Kidney (tissue), 14 donors: ENCODE results near the gene HOXD13. TPM values are rescaled to one million over a fixed set of nuclear protein-coding genes. Genes with fewer than 3 reads are reported as not detected.
A peak's percentile ranks its signal among the peaks of the same experiment; 100 is the strongest.

ENCODE experiments used
- DNase-seq, 5 donors: peaks; one replicate each; pipeline ENCODE4 v3.0.0-alpha.2; 2013 to 2020
- FAIRE-seq: peaks from 2 replicates; lab custom pipeline; 2012; peaks lifted over from hg19 to GRCh38; lab: Jason Lieb, UNC
- H3K27ac ChIP-seq, 2 donors: one replicate each; pipeline ENCODE4 v1.7.0; 2013; ENCODE audit warnings: low read depth in 2 of 2, low read length in 2 of 2, inconsistent platforms in 1 of 2
- H3K27me3 ChIP-seq: one replicate; pipeline ENCODE4 v1.7.1; 2013; ENCODE audit warnings: low read length, inconsistent platforms; ENCODE audit not compliant: control insufficient read depth, insufficient read depth
- H3K36me3 ChIP-seq, 3 donors: one replicate each; pipeline versions ENCODE4 v1.7.0 to v1.7.1; 2013; ENCODE audit warnings: low read length in 3 of 3, control low read depth in 1 of 3, inconsistent platforms in 1 of 3; ENCODE audit not compliant: insufficient read depth in 3 of 3, control insufficient read depth in 2 of 3
- H3K4me1 ChIP-seq, 3 donors: one replicate each; pipeline versions ENCODE4 v1.7.0 to v1.7.1; 2013; ENCODE audit warnings: low read length in 3 of 3, inconsistent platforms in 1 of 3, low read depth in 1 of 3; ENCODE audit not compliant: control insufficient read depth in 2 of 3, insufficient read depth in 2 of 3
- H3K4me3 ChIP-seq, 3 donors: one replicate each; pipeline versions ENCODE4 v1.7.0 to v1.8.1; 2013; ENCODE audit warnings: low read length in 3 of 3, control low read depth in 1 of 3, inconsistent platforms in 1 of 3
- H3K9ac ChIP-seq, 3 donors: one replicate each; pipeline versions ENCODE4 v1.7.0 to v1.7.1; 2013; ENCODE audit warnings: low read length in 3 of 3, control low read depth in 1 of 3, inconsistent platforms in 1 of 3
- H3K9me3 ChIP-seq, 3 donors: one replicate each; pipeline versions ENCODE4 v1.7.0 to v1.7.1; 2013; ENCODE audit warnings: low read length in 3 of 3, control low read depth in 1 of 3, inconsistent platforms in 1 of 3; ENCODE audit not compliant: control insufficient read depth in 2 of 3, insufficient read depth in 1 of 3
- intact Hi-C: fragments of 100-400 bp; cut with DNase I; formaldehyde crosslinking; loops from one replicate; pipeline ENCODE4 v1.11.1; 2022
- polyA plus RNA-seq: library from polyadenylated mRNA; stranded (reverse); fragments of 350-450 nt; fragmentation: Illumina TruSeq; extraction: RNeasy Lipid Tissue Mini Kit (QIAGEN cat#74804); gene quantifications from one replicate; pipeline ENCODE4 v1.2.3, GENCODE V29; 2014; ENCODE audit warnings: low read depth, low replicate concordance; ENCODE audit not compliant: insufficient read depth
- total RNA-seq: library from RNA; stranded (reverse); fragmentation: NEBNext Ultra II Directional; extraction: Animal tissue kit (Norgen Biotek cat#: 25700); gene quantifications from one replicate; pipeline ENCODE4 v1.2.1, GENCODE V29; 2021
- TF ChIP-seq, protein P1 (sequence below): IDR thresholded peaks from 3 replicates; pipeline ENCODE4 v1.5.1; 2012; ENCODE audit warnings: mild to moderate bottlenecking, moderate library complexity, borderline replicate concordance; ENCODE audit not compliant: insufficient read depth; ENCODE audit errors: extremely low read depth
- donor health status: control.
- donor health status: control.
- donor health status: control.
- donor health status: control.
- donor health status: control.
- donor health status: DM: yes; HTN: yes; CAD: no.
- donor health status: Normal renal cell carcinoma (clear cell type).

HOXD13 gene
- total and polyA plus RNA-seq, 2 donors from 2014 or later, result not detected

DNA sequence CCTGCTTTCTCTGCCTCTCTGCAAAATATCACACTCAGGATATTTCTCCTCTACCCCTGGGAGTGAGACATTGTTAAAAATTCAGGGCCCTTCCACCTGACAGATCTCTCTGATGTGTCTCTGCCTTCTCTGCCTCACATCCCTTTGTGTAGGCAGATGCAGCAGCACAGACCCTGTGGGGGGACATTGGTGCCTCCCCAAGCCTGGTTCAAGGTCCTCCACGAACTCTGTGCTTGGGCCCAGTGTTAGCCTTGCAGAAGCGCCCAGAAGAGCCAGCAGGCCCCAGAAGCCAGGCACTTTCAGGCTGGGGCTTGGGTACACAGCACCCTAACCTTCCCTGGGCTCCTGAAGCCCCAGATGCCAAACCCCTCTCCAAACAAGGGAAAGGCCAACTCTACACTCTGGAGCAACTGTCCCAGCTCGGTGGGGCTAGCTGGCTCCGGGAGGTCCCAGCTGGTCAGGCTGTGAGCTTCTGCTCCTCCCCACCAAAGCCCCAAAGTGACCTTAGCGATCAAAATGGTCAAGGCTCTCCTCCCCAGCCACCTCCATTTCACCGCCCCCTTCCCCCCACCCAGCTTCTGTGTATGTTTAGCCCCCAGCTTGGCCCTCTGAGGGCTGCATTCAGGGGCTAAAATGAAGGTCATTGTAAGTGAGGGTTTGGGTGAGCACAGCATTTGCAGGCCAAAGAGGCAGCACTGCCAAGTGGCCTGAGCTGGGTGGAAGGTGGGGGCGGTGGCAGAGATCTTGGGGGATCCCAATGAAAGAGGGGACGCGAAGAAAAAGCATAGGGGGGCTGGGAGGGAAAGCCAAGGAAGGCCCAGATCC is 32.6 kb downstream of the HOXD13 start:
- no peak for FAIRE-seq
- H3K27me3 ChIP-seq, result no peaks in the 10 kb centered on the region
- DNase-seq, result peak in 3 of 5 donors; percentile 60 to 75 (median 68)
- intact Hi-C loops, result loop anchor here (10.0 kb wide), 2 partner anchors 520 to 1030 kb away; no protein-coding TSS in a partner anchor
- H3K9me3 ChIP-seq, result no peaks in the 10 kb centered on the region
- peak overlapping the region; percentile 91 to 95 for H3K27ac ChIP-seq
- H3K4me3 ChIP-seq, result peak overlapping the region in 2 of 3 donors; percentile 72 to 80
- peaks cover 4 to 12% (median 6%) of the 10 kb centered on the region in 3 donors for H3K4me1 ChIP-seq
- H3K36me3 ChIP-seq, result no peaks in the 10 kb centered on the region
- TF ChIP-seq, protein P1, sequence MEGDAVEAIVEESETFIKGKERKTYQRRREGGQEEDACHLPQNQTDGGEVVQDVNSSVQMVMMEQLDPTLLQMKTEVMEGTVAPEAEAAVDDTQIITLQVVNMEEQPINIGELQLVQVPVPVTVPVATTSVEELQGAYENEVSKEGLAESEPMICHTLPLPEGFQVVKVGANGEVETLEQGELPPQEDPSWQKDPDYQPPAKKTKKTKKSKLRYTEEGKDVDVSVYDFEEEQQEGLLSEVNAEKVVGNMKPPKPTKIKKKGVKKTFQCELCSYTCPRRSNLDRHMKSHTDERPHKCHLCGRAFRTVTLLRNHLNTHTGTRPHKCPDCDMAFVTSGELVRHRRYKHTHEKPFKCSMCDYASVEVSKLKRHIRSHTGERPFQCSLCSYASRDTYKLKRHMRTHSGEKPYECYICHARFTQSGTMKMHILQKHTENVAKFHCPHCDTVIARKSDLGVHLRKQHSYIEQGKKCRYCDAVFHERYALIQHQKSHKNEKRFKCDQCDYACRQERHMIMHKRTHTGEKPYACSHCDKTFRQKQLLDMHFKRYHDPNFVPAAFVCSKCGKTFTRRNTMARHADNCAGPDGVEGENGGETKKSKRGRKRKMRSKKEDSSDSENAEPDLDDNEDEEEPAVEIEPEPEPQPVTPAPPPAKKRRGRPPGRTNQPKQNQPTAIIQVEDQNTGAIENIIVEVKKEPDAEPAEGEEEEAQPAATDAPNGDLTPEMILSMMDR, result no peak
- H3K9ac ChIP-seq, result peak overlapping the region; percentile 20 to 86 (median 59)

GRCh38 chr2:176125772-176126054 is 33.2 kb downstream of the HOXD13 start:
- Histone ChIP-seq H3K4me3 (peak overlapping the region in 1 of 3 donors; percentile 72), H3K9ac (peak overlapping the region in 2 of 3 donors; percentile 17 to 59), H3K9me3 (no peaks in the 10 kb centered on the region), H3K36me3 (no peaks in the 10 kb centered on the region), H3K4me1 (peaks cover 2 to 10% (median 6%) of the 10 kb centered on the region in 3 donors), H3K27ac (peak overlapping the region; percentile 91 to 95), H3K27me3 (no peaks in the 10 kb centered on the region)
- TF ChIP-seq, protein P1, result no peak
- DNase-seq (peak in 1 of 5 donors; percentile 40), FAIRE-seq (no peak)
- intact Hi-C loops, result loop anchor here (10.0 kb wide), 2 partner anchors 519 to 1029 kb away; no protein-coding TSS in a partner anchor

GRCh38 chr2:176126929-176127773 is 34.6 kb downstream of the HOXD13 start:
- H3K4me1 ChIP-seq, result peaks cover 2 to 10% (median 6%) of the 10 kb centered on the region in 3 donors
- FAIRE-seq, result peak; percentile 87
- intact Hi-C loops, result loop anchor here (10.0 kb wide), 2 partner anchors 518 to 1028 kb away; no protein-coding TSS in a partner anchor

More at GRCh38 chr2:176126929-176127773, 34.6 kb downstream of the HOXD13 start:
- DNase-seq, result peak; percentile 81 to 94 (median 88)
- Histone ChIP-seq H3K36me3 (no peaks in the 10 kb centered on the region), H3K27ac (peak overlapping the region; percentile 45 to 94), H3K9me3 (no peaks in the 10 kb centered on the region), H3K27me3 (no peaks in the 10 kb centered on the region), H3K4me3 (peak overlapping the region; percentile 18 to 85 (median 59)), H3K9ac (peak overlapping the region; percentile 40 to 76 (median 51))
- TF ChIP-seq, protein P1, result peak; percentile 88
